ENCODE measurements around the gene RSRC1.

RSRC1 gene

DNA sequence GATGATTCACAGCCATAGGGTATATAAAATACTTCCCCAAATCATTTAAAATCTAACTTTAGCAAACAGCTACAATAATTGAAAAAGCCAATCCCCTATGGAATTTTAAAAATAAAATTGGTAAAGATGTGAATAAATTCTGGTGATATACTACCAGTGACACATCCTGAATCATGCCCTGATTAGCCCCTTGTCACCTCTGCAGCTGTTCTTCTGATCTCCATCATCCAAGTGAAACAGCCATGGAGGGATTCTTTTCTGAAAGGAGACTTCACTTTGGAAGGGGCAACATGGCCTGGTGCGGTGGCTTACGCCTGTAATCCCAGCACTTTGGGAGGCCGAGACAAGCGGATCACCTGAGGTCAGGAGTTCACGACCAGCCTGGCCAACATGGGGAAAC lies 345.5 kb downstream of the RSRC1 start:
- Histone ChIP-seq H3K4me2 (ENCODE audit: low read length) (no peak overlapping the region), H3K79me2 (ENCODE audit: insufficient read depth, low read length) (no peaks in the 10 kb centered on the region), H3K9me2 (ENCODE audit: low read depth, low read length) (no peaks in the 10 kb centered on the region), H3K36me3 (ENCODE audit: insufficient read depth, low read length) (no peaks in the 10 kb centered on the region), H3K9ac (ENCODE audit: low read length) (no peak overlapping the region), H3K4me3 (ENCODE audit: low read depth, low read length, poor library complexity, severe bottlenecking) (no peak overlapping the region), H3K4me1 (ENCODE audit: insufficient read depth, low read length, severe bottlenecking) (peaks cover 9% of the 10 kb centered on the region), H3K9me3 (ENCODE audit: low read length) (no peaks in the 10 kb centered on the region), H3F3A (ENCODE audit: insufficient read depth, low read length) (no peaks in the 10 kb centered on the region), H3K27ac (ENCODE audit: low read depth, low read length, poor library complexity, severe bottlenecking) (no peak overlapping the region), H4K20me1 (ENCODE audit: insufficient read depth, low read length) (no peaks in the 10 kb centered on the region), H2AFZ (ENCODE audit: low read length) (no peak overlapping the region), H3K27me3 (ENCODE audit: insufficient read depth, low read length) (no peaks in the 10 kb centered on the region)
- TF ChIP-seq, protein P1, sequence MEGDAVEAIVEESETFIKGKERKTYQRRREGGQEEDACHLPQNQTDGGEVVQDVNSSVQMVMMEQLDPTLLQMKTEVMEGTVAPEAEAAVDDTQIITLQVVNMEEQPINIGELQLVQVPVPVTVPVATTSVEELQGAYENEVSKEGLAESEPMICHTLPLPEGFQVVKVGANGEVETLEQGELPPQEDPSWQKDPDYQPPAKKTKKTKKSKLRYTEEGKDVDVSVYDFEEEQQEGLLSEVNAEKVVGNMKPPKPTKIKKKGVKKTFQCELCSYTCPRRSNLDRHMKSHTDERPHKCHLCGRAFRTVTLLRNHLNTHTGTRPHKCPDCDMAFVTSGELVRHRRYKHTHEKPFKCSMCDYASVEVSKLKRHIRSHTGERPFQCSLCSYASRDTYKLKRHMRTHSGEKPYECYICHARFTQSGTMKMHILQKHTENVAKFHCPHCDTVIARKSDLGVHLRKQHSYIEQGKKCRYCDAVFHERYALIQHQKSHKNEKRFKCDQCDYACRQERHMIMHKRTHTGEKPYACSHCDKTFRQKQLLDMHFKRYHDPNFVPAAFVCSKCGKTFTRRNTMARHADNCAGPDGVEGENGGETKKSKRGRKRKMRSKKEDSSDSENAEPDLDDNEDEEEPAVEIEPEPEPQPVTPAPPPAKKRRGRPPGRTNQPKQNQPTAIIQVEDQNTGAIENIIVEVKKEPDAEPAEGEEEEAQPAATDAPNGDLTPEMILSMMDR (IDR thresholded peaks at IDR 0.05; ENCODE audit: low read length) = no peak
- TF ChIP-seq EZH2 (IDR thresholded peaks at IDR 0.05; ENCODE audit: borderline replicate concordance, low read length) = no peak

DNA sequence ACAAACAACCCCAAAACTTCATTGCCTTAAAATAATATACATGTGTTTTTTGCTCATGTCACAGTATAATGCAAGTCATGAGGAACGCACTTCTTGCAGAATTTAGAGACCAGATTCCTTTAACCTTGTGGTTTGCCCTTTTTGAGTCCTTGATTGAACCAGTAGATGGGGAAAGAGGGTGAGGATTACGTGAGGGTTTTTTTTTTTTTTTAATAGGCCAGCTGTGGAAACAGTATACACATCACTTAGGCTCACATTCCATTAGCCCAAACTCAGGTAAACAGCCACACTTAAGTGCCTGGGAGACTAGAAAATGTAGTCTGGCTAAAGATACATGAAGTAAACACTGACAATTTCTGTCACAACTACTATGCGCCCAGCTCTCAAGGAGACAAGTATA lies 346.2 kb downstream of the RSRC1 start:
- no peaks in the 10 kb centered on the region for H3K79me2 ChIP-seq (ENCODE audit: insufficient read depth, low read length)
- peaks cover 11% of the 10 kb centered on the region for H3K4me1 ChIP-seq (ENCODE audit: insufficient read depth, low read length, severe bottlenecking)
- H3K27me3 ChIP-seq (ENCODE audit: insufficient read depth, low read length) = no peaks in the 10 kb centered on the region
- H3F3A ChIP-seq (ENCODE audit: insufficient read depth, low read length) = no peaks in the 10 kb centered on the region
- no peak overlapping the region for H3K4me2 ChIP-seq (ENCODE audit: low read length)
- no peak overlapping the region for H2AFZ ChIP-seq (ENCODE audit: low read length)
- no peaks in the 10 kb centered on the region for H4K20me1 ChIP-seq (ENCODE audit: insufficient read depth, low read length)
- H3K9me2 ChIP-seq (ENCODE audit: low read depth, low read length) = no peaks in the 10 kb centered on the region
- no peaks in the 10 kb centered on the region for H3K36me3 ChIP-seq (ENCODE audit: insufficient read depth, low read length)
- no peaks in the 10 kb centered on the region for H3K9me3 ChIP-seq (ENCODE audit: low read length)
- no peak overlapping the region for H3K9ac ChIP-seq (ENCODE audit: low read length)
- no peak overlapping the region for H3K27ac ChIP-seq (ENCODE audit: low read depth, low read length, poor library complexity, severe bottlenecking)
- no peak overlapping the region for H3K4me3 ChIP-seq (ENCODE audit: low read depth, low read length, poor library complexity, severe bottlenecking)
- TF ChIP-seq, protein P1 (IDR thresholded peaks at IDR 0.05; ENCODE audit: low read length) = no peak
- TF ChIP-seq EZH2 (IDR thresholded peaks at IDR 0.05; ENCODE audit: borderline replicate concordance, low read length) = no peak

DNA sequence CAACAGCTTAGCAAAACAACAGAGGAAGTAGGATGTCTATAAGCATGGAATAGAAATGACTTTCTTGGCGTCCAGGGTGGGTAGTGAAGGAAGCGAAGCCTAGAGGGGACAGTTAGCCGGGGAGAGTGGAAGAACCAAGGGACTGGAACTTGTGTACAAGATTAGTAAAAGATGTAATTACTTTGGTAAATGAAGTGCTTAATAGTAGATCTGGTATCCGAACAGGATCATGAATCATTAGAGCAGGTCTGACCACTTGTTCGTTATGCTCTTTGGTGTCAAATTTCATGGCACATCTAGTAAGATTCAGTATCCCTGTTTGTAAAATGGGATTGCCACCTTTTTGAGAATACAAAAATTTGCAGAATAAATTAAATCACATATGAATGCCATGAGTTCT lies 348.6 kb downstream of the RSRC1 start:
- no peak overlapping the region for H3K4me2 ChIP-seq (ENCODE audit: low read length)
- no peak overlapping the region for H3K4me3 ChIP-seq (ENCODE audit: low read depth, low read length, poor library complexity, severe bottlenecking)

More for the DNA sequence above, 348.6 kb downstream of the RSRC1 start:
- Histone ChIP-seq H3K9ac (ENCODE audit: low read length) (no peak overlapping the region), H3K4me1 (ENCODE audit: insufficient read depth, low read length, severe bottlenecking) (peaks cover 5% of the 10 kb centered on the region), H3K9me3 (ENCODE audit: low read length) (no peaks in the 10 kb centered on the region), H3K27ac (ENCODE audit: low read depth, low read length, poor library complexity, severe bottlenecking) (no peak overlapping the region), H3K79me2 (ENCODE audit: insufficient read depth, low read length) (no peaks in the 10 kb centered on the region), H3K9me2 (ENCODE audit: low read depth, low read length) (no peaks in the 10 kb centered on the region), H2AFZ (ENCODE audit: low read length) (no peak overlapping the region), H3K36me3 (ENCODE audit: insufficient read depth, low read length) (no peaks in the 10 kb centered on the region), H3K27me3 (ENCODE audit: insufficient read depth, low read length) (no peaks in the 10 kb centered on the region), H4K20me1 (ENCODE audit: insufficient read depth, low read length) (no peaks in the 10 kb centered on the region), H3F3A (ENCODE audit: insufficient read depth, low read length) (no peaks in the 10 kb centered on the region)
- TF ChIP-seq, protein P1 (IDR thresholded peaks at IDR 0.05; ENCODE audit: low read length) = no peak
- no peak for TF ChIP-seq EZH2 (IDR thresholded peaks at IDR 0.05; ENCODE audit: borderline replicate concordance, low read length)
